Activated CD4-positive, alpha-beta T cell treated with anti-CD3 and anti-CD28 coated beads, Interleukin-2, Interleukin-4, amounts not matched to agents 100 ng/mL and 50 ng/mL, durations not matched to agents 16 hours and 8 hours (primary cell): ENCODE data around the gene EXOC4.

Source experiments
- DNase-seq: peaks from one replicate; pipeline ENCODE4 v3.0.0-alpha.2; 2020; ENCODE audit warnings: low spot score

Gene EXOC4

GRCh38 chr7:133829336-133829897 is 576.5 kb downstream of the EXOC4 start:
- no peak for DNase-seq

GRCh38 chr7:133830081-133830480 is 577.2 kb downstream of the EXOC4 start:
- no peak for DNase-seq

GRCh38 chr7:133836666-133837065 is 583.8 kb downstream of the EXOC4 start:
- DNase-seq, result no peak

GRCh38 chr7:133837224-133837623 is 584.3 kb downstream of the EXOC4 start:
- DNase-seq, result no peak

- DNase-seq, result no peak
Observed at GRCh38 chr7:133839121-133839520, 586.2 kb downstream of the EXOC4 start.

GRCh38 chr7:133843341-133843740 is 590.5 kb downstream of the EXOC4 start:
- DNase-seq, result no peak

GRCh38 chr7:133845005-133845404 is 592.1 kb downstream of the EXOC4 start:
- DNase-seq, result no peak

- no peak for DNase-seq
Observed at GRCh38 chr7:133846203-133846945, 593.5 kb downstream of the EXOC4 start.

- no peak for DNase-seq
Observed at GRCh38 chr7:133850497-133851280, 597.8 kb downstream of the EXOC4 start.

- DNase-seq, result no peak
Observed at GRCh38 chr7:133851411-133851810, 598.5 kb downstream of the EXOC4 start.

- peak; percentile 38 for DNase-seq
Observed at GRCh38 chr7:133853706-133854276, 600.9 kb downstream of the EXOC4 start.

GRCh38 chr7:133854739-133855138 is 601.9 kb downstream of the EXOC4 start:
- DNase-seq, result peak; percentile 24

GRCh38 chr7:133857376-133858119 is 604.7 kb downstream of the EXOC4 start:
- DNase-seq, result no peak

GRCh38 chr7:133858311-133858710 is 605.4 kb downstream of the EXOC4 start:
- DNase-seq, result no peak

GRCh38 chr7:133859231-133859630 is 606.4 kb downstream of the EXOC4 start:
- no peak for DNase-seq

- no peak for DNase-seq
Observed at GRCh38 chr7:133859871-133860450, 607.1 kb downstream of the EXOC4 start.

- DNase-seq, result no peak
Observed at GRCh38 chr7:133860628-133861335, 607.9 kb downstream of the EXOC4 start.

- DNase-seq, result no peak
Observed at GRCh38 chr7:133861876-133862275, 609.0 kb downstream of the EXOC4 start.

GRCh38 chr7:133863362-133864061 is 610.6 kb downstream of the EXOC4 start:
- DNase-seq, result no peak

GRCh38 chr7:133869556-133869955 is 616.7 kb downstream of the EXOC4 start:
- no peak for DNase-seq
